Measurements from ENCODE around the gene SHOC2.

GRCh38 chr10:110994406-110995086 lies 75.1 kb downstream of the SHOC2 start:
- no peak for TF ChIP-seq CTCF (conservative IDR thresholded peaks at IDR 0.05)
- TF ChIP-seq ZFX (IDR thresholded peaks at IDR 0.05) = no peak
